ENCODE results near the gene SPI1.

SPI1 gene

GRCh38 chr11:47398011-47398410 is 19.7 kb upstream of the SPI1 start:
- TF ChIP-seq CTCF (IDR thresholded peaks at IDR 0.05; ENCODE audit: low read depth, low read length, poor library complexity, severe bottlenecking): no peak
- TF ChIP-seq EZH2phosphoT487 (IDR thresholded peaks at IDR 0.05; ENCODE audit: borderline replicate concordance, low read length): no peak
- H3K4me3 ChIP-seq (ENCODE audit: low read length): no peak overlapping the region
- H3K27me3 ChIP-seq (ENCODE audit: control insufficient read depth, low read length): no peaks in the 10 kb centered on the region
- no peaks in the 10 kb centered on the region for H3K36me3 ChIP-seq (ENCODE audit: control insufficient read depth, low read length)
- no peaks in the 10 kb centered on the region for H3K9me3 ChIP-seq (ENCODE audit: control insufficient read depth, insufficient read depth, low read length)
- peaks cover 35% of the 10 kb centered on the region for H3F3A ChIP-seq (ENCODE audit: control insufficient read depth, insufficient read depth)
- H3K9me2 ChIP-seq (replicated peaks; ENCODE audit: control insufficient read depth, low read length): no peaks in the 10 kb centered on the region
- H3K4me1 ChIP-seq (ENCODE audit: control insufficient read depth, low read length): peaks cover 85% of the 10 kb centered on the region
- H3K4me2 ChIP-seq (ENCODE audit: low read length): no peak overlapping the region
- no peaks in the 10 kb centered on the region for H4K20me1 ChIP-seq (ENCODE audit: control insufficient read depth, insufficient read depth, low read depth, low read length)
- H3K27ac ChIP-seq (ENCODE audit: low read depth, low read length): no peak overlapping the region
- no peaks in the 10 kb centered on the region for H3K79me2 ChIP-seq (ENCODE audit: control insufficient read depth, low read length)

- no peaks in the 10 kb centered on the region for H3K27me3 ChIP-seq (ENCODE audit: control insufficient read depth, low read length)
- no peaks in the 10 kb centered on the region for H4K20me1 ChIP-seq (ENCODE audit: control insufficient read depth, insufficient read depth, low read depth, low read length)
- no peaks in the 10 kb centered on the region for H3K9me3 ChIP-seq (ENCODE audit: control insufficient read depth, insufficient read depth, low read length)
- H3K36me3 ChIP-seq (ENCODE audit: control insufficient read depth, low read length): no peaks in the 10 kb centered on the region
- H3K4me2 ChIP-seq (ENCODE audit: low read length): peak overlapping the region; percentile 90
- no peak for TF ChIP-seq EZH2phosphoT487 (IDR thresholded peaks at IDR 0.05; ENCODE audit: borderline replicate concordance, low read length)
- TF ChIP-seq CTCF (IDR thresholded peaks at IDR 0.05; ENCODE audit: low read depth, low read length, poor library complexity, severe bottlenecking): no peak
- H3K79me2 ChIP-seq (ENCODE audit: control insufficient read depth, low read length): no peaks in the 10 kb centered on the region
- H3K27ac ChIP-seq (ENCODE audit: low read depth, low read length): peak overlapping the region; percentile 83
- peaks cover 87% of the 10 kb centered on the region for H3K4me1 ChIP-seq (ENCODE audit: control insufficient read depth, low read length)
- H3F3A ChIP-seq (ENCODE audit: control insufficient read depth, insufficient read depth): peaks cover 20% of the 10 kb centered on the region
- peak overlapping the region; percentile 72 for H3K4me3 ChIP-seq (ENCODE audit: low read length)
- H3K9me2 ChIP-seq (replicated peaks; ENCODE audit: control insufficient read depth, low read length): no peaks in the 10 kb centered on the region
Measured at GRCh38 chr11:47396049-47396320, 17.6 kb upstream of the SPI1 start.

GRCh38 chr11:47395223-47396048 is 17.1 kb upstream of the SPI1 start:
- Histone ChIP-seq H3F3A (ENCODE audit: control insufficient read depth, insufficient read depth) (peaks cover 16% of the 10 kb centered on the region), H3K27ac (ENCODE audit: low read depth, low read length) (peak overlapping the region; percentile 83), H3K9me2 (replicated peaks; ENCODE audit: control insufficient read depth, low read length) (no peaks in the 10 kb centered on the region), H4K20me1 (ENCODE audit: control insufficient read depth, insufficient read depth, low read depth, low read length) (no peaks in the 10 kb centered on the region), H3K36me3 (ENCODE audit: control insufficient read depth, low read length) (no peaks in the 10 kb centered on the region), H3K27me3 (ENCODE audit: control insufficient read depth, low read length) (no peaks in the 10 kb centered on the region), H3K9me3 (ENCODE audit: control insufficient read depth, insufficient read depth, low read length) (no peaks in the 10 kb centered on the region), H3K79me2 (ENCODE audit: control insufficient read depth, low read length) (no peaks in the 10 kb centered on the region), H3K4me3 (ENCODE audit: low read length) (peak overlapping the region; percentile 72), H3K4me1 (ENCODE audit: control insufficient read depth, low read length) (peaks cover 86% of the 10 kb centered on the region), H3K4me2 (ENCODE audit: low read length) (peak overlapping the region; percentile 90)
- no peak for TF ChIP-seq CTCF (IDR thresholded peaks at IDR 0.05; ENCODE audit: low read depth, low read length, poor library complexity, severe bottlenecking)

All from DOHH2 (cell line).